ENCODE results near the gene CCDC110.

Gene CCDC110

DNA sequence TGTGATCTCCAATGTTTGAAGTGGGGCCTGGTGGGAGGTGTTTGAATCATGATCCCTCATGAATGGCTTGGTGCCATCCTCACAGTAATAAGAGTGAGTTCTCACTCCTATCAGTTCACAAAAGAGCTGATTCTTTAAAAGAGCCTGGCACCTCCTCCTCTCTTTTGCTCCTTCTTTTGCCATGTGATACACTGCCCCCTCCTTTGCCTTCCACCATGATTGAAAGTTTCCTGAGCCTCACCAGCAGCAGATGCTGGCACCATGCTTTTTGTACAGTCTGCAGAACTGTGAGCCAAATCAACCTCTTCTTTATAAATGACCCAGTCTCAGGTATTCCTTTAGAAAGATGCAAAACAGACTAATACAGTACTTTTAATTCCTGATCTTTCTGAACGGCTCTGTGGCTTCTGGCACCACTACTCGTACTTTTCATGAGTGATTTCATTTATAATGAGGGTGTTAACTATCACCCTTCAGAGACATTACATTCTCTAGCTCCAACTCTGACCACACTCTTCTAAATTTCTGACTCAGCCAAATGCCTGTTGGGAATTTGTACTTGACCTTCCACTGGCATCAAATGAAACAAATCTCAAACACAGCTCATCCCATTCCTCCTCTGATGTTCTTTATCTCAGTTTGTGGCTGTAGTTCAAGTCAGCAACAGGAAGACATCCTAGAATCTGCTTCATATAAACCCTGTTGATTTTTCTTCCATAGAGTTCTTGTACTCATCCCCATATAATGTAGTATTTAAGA is 50.0 kb downstream of the CCDC110 start:
- DNase-seq (ENCODE audit: low read depth in 2 of 2) = peak; percentile 24 to 38

DNA sequence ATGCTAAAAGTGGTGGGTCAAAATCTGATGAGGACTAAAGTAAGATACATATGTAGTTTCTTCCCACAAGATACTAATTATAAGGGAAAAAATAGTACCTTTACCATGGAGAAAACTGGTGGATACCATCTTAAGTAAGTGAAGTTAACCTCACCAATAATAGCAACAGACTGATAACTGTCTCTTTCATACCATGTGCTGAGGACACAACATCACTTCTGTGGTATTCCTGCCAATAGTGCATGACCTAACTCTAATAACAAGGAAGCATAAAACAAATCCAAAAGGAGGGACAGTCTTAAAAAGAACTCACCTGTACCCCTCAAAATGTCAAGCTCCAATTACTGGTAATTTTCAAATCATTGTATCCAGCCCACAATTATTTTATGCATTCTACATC is 54.6 kb downstream of the CCDC110 start:
- DNase-seq (ENCODE audit: low read depth in 2 of 2) = no peak

- DNase-seq (ENCODE audit: low read depth in 2 of 2) = no peak
Observed at GRCh38 chr4:185412412-185412811, 59.1 kb downstream of the CCDC110 start.

DNA sequence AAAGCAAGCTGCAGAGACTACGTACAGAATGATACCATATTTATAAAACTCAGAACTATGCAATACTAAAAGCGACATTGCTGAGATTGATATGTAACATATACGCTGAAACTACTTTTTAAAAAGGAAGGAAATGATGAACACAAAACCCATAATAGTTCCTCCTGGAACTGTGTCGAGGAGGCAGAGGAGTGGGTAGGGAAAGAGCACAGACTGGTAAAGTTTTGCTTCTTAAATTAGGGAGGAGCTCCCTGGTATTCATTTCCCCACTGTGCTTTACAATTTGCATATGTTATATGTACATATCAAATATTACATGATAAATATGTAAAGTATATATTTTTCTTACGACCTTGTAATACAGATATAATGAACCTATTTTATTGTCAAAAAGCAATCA is 59.7 kb downstream of the CCDC110 start:
- no peak for DNase-seq (ENCODE audit: low read depth in 2 of 2)

- DNase-seq (ENCODE audit: low read depth in 2 of 2) = no peak
Observed at GRCh38 chr4:185408432-185408831, 63.1 kb downstream of the CCDC110 start.

DNA sequence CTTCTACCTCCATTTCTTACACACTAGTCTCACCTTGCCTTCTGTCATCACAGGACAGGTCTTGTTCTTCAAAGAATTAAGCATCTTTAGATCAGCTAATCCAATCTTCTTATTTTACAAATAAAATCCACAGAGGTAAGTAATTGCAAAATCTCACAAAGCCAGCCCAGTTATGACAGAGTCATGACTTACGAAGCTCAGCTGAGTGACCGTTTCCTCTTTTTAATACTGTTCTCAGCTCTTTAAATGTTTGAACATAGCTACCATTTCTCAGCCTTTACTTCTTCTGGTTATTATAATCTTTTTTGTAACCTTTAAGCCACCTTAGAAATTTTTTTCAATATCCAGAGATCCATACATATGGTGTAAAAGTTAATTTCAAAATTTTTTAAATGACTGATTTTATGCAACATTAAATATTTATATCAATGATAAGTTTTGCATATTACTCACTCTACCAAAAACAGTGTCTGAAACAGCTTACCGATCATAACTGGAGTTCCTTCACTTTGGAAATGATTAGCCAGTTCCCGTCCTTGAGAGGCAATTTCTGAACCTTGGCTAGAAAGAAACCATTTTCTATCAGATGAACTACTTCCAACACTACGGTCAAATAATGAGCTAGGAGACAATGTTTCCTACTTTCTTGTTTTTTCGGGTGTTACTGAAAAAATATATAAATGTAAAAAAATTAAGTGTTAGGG is 66.1 kb downstream of the CCDC110 start:
- no peak for DNase-seq (ENCODE audit: low read depth in 2 of 2)

DNA sequence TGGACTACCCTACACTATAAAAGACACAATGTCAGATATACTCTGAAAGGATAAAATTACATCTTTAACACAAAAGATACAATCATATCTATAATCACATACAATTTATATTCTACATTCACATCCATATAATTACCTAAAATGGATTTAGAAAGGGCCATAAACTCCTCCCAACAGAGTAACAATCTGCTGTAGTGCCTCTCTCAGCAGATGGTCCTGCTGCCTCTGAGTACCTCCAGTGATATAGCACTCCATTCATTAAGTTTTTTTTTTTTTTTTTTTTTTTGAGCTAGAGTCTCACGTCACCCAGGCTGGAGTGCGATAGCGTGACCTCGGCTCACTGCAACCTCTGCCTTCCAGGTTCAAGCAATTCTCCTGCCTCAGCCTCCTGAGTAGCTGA is 67.5 kb downstream of the CCDC110 start:
- no peak for DNase-seq (ENCODE audit: low read depth in 2 of 2)

- no peak for DNase-seq (ENCODE audit: low read depth in 2 of 2)
Observed at GRCh38 chr4:185399466-185399865, 72.1 kb downstream of the CCDC110 start.

GRCh38 chr4:185398618-185399017 is 72.9 kb downstream of the CCDC110 start:
- no peak for DNase-seq (ENCODE audit: low read depth in 2 of 2)

DNA sequence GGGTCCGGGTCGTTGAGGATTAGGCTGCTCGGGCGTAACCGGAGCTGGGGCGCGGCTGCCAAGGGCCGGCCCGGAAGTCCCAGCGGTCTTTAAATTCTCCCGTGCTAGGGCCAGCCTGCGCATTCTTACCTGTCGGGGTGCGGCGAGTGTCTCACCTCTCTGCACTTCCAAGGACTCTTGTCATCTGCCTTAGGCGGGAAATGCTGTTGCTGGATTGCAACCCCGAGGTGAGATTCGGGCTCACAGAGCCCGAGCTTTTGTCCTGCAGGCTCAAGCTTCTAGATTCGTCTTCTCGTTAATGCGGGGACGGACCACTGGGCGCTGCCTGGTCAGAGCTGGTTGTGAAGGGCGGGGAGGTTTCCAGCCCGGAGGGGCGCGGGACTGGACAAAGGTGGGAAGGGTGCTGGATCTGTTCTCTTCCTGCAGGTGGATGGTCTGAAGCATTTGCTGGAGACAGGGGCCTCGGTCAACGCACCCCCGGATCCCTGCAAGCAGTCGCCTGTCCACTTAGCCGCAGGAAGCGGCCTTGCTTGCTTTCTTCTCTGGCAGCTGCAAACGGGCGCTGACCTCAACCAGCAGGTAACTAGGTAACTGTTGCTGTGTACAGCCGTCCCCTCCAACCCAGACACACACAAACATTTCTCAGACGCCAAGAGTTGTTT is 74.7 kb downstream of the CCDC110 start, which contains the start of gene ANKRD37:
Gene ANKRD37 (plus strand): TSS at position 118 of the 662 bp plus-strand sequence. CDS start 83 bp downstream, at position 201.
- DNase-seq (ENCODE audit: low read depth in 2 of 2) = no peak

GRCh38 chr4:185395956-185396723 is 75.4 kb downstream of the CCDC110 start:
- DNase-seq (ENCODE audit: low read depth in 2 of 2) = peak; percentile 96

DNA sequence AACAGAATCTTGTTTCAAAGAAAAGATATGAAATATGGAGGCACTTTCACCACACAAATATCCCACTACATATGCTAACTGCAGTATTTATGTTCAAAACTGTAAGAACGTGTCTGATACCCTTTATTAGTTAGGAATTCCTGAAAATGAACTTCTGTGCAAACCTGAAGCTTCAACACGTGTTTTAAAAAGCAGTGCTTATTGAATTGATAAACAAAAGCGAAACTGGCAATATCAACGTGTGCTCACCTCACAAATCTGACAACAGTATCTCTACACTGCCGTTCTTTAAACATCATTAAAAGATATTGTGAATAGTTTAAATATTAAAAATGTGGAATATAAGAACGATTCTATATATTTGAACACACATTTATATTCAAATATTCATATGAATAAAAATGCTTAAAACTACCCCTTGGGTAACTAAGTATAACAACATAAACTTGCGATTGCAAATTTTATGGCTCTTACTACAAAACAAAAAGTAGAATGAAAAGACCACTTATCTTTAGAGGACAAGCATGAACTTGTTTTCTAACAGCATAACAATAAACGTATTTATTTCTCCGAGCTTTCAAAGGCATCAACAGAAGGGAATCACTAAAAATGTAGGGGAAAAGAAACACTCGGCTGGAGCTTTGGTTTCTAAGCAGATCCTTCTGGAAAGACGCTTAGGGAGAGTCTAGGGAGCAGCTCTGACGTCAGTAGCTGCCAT is 76.1 kb downstream of the CCDC110 start, which contains the start of gene LRP2BP:
Gene LRP2BP (minus strand): TSS at position 687 of the 718 bp plus-strand sequence. CDS start 17,738 bp downstream, outside the sequence.
- peak in 1 of 2 experiments; percentile 56 for DNase-seq (ENCODE audit: low read depth in 2 of 2)

All from fibroblast of skin of left biceps (primary cell).